SK-N-SH (cell line): Measurements from ENCODE around the gene KDM2A. TPM values are rescaled to one million over a fixed set of nuclear protein-coding genes. Genes with fewer than 3 reads are reported as not detected.

Experiments
- CTCF ChIA-PET: fragments of 300-600, 350-600 bp; formaldehyde crosslinking; extraction: SDS; loops from one replicate; lab custom pipeline; 2021; lab: Yijun Ruan, JAX
- POLR2A ChIA-PET: fragments of 350-600 bp; sonication (Branson Sonifier 250); formaldehyde crosslinking; extraction: SDS; loops from one replicate; lab custom pipeline; 2020; ENCODE audit warnings: antibody characterized with exemption, inconsistent platforms; lab: Yijun Ruan, JAX
- DNase-seq: peaks from one replicate; pipeline ENCODE4 v3.0.0; 2012
- H2AFZ ChIP-seq: fragments of 200-600 bp; sonication (generic); 2 replicates; pipeline ENCODE4 v1.8.1; 2016; ENCODE audit warnings: antibody characterized with exemption, mild to moderate bottlenecking, low read depth
- H3F3A ChIP-seq: fragments of 200-600 bp; sonication (generic); replicated peaks from 2 replicates; pipeline ENCODE3; 2016; ENCODE audit warnings: antibody characterized with exemption, mild to moderate bottlenecking; ENCODE audit not compliant: insufficient read depth
- H3K27ac ChIP-seq, 2 experiments: fragments of 200-500 bp in 1 of 2; fragments of 200-600 bp in 1 of 2; sonication (Bioruptor generic) in 1 of 2; sonication (generic), shearing (Covaris generic) in 1 of 2; 2 replicates each; pipeline versions ENCODE4 v1.5.1 to v1.6.1; 2014 to 2016; ENCODE audit warnings: low read depth in 2 of 2, inconsistent platforms in 1 of 2, low read length in 1 of 2, mild to moderate bottlenecking in 1 of 2, mixed read lengths in 1 of 2
- H3K27me3 ChIP-seq: fragments of 200-600 bp; sonication (generic), shearing (Covaris generic); 2 replicates; pipeline ENCODE4 v1.6.1; 2016; ENCODE audit warnings: mixed run types; ENCODE audit not compliant: insufficient read depth
- H3K36me3 ChIP-seq, 2 experiments: fragments of 200-500 bp in 1 of 2; fragments of 200-600 bp in 1 of 2; sonication (Bioruptor generic) in 1 of 2; sonication (generic) in 1 of 2; replicated peaks in 1 of 2; 2 replicates each; pipeline versions ENCODE3 to v1.5.1; 2014 to 2016; ENCODE audit warnings: low read length in 1 of 2, mild to moderate bottlenecking in 1 of 2; ENCODE audit not compliant: insufficient read depth in 2 of 2, control insufficient read depth in 1 of 2
- H3K4me1 ChIP-seq, 2 experiments: fragments of 200-500 bp in 1 of 2; fragments of 200-600 bp in 1 of 2; sonication (Bioruptor generic) in 1 of 2; sonication (generic), shearing (Covaris generic) in 1 of 2; 2 replicates each; pipeline versions ENCODE4 v1.5.1 to v1.6.1; 2014 to 2016; ENCODE audit warnings: low read depth in 1 of 2, low read length in 1 of 2, mixed run types in 1 of 2; ENCODE audit not compliant: insufficient read depth in 2 of 2, control insufficient read depth in 1 of 2
- H3K4me2 ChIP-seq: fragments of 200-600 bp; sonication (generic), shearing (Covaris generic); 2 replicates; pipeline ENCODE4 v1.6.1; 2017; ENCODE audit warnings: mixed run types
- H3K4me3 ChIP-seq, 2 experiments: fragments of 200-500 bp in 1 of 2; fragments of 200-600 bp in 1 of 2; sonication (Bioruptor generic) in 1 of 2; sonication (generic), shearing (Covaris generic) in 1 of 2; 2 replicates each; pipeline versions ENCODE4 v1.5.1 to v1.8.1; 2014 to 2016; ENCODE audit warnings: low read depth in 2 of 2, inconsistent platforms in 1 of 2, low read length in 1 of 2, mild to moderate bottlenecking in 1 of 2, mixed read lengths in 1 of 2, moderate library complexity in 1 of 2
- H3K79me2 ChIP-seq: fragments of 200-600 bp; sonication (generic); 2 replicates; pipeline ENCODE4 v1.8.1; 2017; ENCODE audit warnings: mild to moderate bottlenecking; ENCODE audit not compliant: insufficient read depth
- H3K9ac ChIP-seq: fragments of 200-600 bp; sonication (generic); 2 replicates; pipeline ENCODE4 v1.6.1; 2017; ENCODE audit warnings: mixed run types
- H3K9me2 ChIP-seq: fragments of 200-600 bp; sonication (generic); 2 replicates; pipeline ENCODE4 v1.6.1; 2017; ENCODE audit warnings: mixed run types
- H3K9me3 ChIP-seq: fragments of 200-600 bp; sonication (generic); 2 replicates; pipeline ENCODE4 v1.6.1; 2017; ENCODE audit warnings: mixed run types, mild to moderate bottlenecking, moderate library complexity
- H4K20me1 ChIP-seq: fragments of 200-600 bp; sonication (generic); 2 replicates; pipeline ENCODE4 v1.6.1; 2017; ENCODE audit warnings: mild to moderate bottlenecking, mixed run types; ENCODE audit not compliant: insufficient read depth
- CHD2 ChIP-seq: fragments of 150-350 bp; IDR thresholded peaks from 2 replicates; pipeline ENCODE4 v1.6.1; 2018; ENCODE audit warnings: low read length; ENCODE audit not compliant: partially characterized antibody
- EZH2phosphoT487 ChIP-seq: fragments of 200-600 bp; sonication (generic); IDR thresholded peaks from 2 replicates; pipeline ENCODE4 v1.6.1; 2017; ENCODE audit warnings: low read depth, mixed run types, mild to moderate bottlenecking, antibody characterized with exemption, moderate library complexity, borderline replicate concordance
- FOSL2 ChIP-seq: IDR thresholded peaks from 2 replicates; pipeline ENCODE4 v1.4.0; 2012; ENCODE audit warnings: low read depth, mild to moderate bottlenecking, moderate library complexity, borderline replicate concordance
- FOXJ3 ChIP-seq: sonication (generic); formaldehyde crosslinking; IDR thresholded peaks from 2 replicates; pipeline ENCODE4 v1.5.1; 2020; ENCODE audit warnings: mild to moderate bottlenecking, missing genetic modification reagents
- FOXM1 ChIP-seq: IDR thresholded peaks from 2 replicates; pipeline ENCODE4 v1.4.0; 2012; ENCODE audit warnings: low read depth, mild to moderate bottlenecking
- GABPA ChIP-seq: IDR thresholded peaks from 2 replicates; pipeline ENCODE4 v1.4.0; 2012; ENCODE audit warnings: low read depth, mild to moderate bottlenecking
- IRF3 ChIP-seq: fragments of 150-350 bp; IDR thresholded peaks from 2 replicates; pipeline ENCODE4 v1.6.1; 2016; ENCODE audit warnings: mild to moderate bottlenecking, low read depth, low read length
- MAX ChIP-seq: IDR thresholded peaks from 2 replicates; pipeline ENCODE4 v1.4.0; 2012; ENCODE audit warnings: low read depth
- MEF2A ChIP-seq: IDR thresholded peaks from 2 replicates; pipeline ENCODE4 v1.4.0; 2012; ENCODE audit warnings: low read depth, borderline replicate concordance
- MXI1 ChIP-seq: IDR thresholded peaks from 2 replicates; pipeline ENCODE4 v1.6.1; 2012; ENCODE audit warnings: mild to moderate bottlenecking, low read depth, low read length, improper control_type of control experiment
- NFIC ChIP-seq: IDR thresholded peaks from 2 replicates; pipeline ENCODE4 v1.4.0; 2012; ENCODE audit warnings: borderline replicate concordance
- NRF1 ChIP-seq: IDR thresholded peaks from 2 replicates; pipeline ENCODE4 v1.6.1; 2012; ENCODE audit warnings: low read depth, mild to moderate bottlenecking, low read length
- PBX3 ChIP-seq: IDR thresholded peaks from 2 replicates; pipeline ENCODE4; 2012
- RCOR1 ChIP-seq: fragments of 150-350 bp; IDR thresholded peaks from 2 replicates; pipeline ENCODE4 v1.6.1; 2017; ENCODE audit warnings: antibody characterized with exemption, low read length
- RFX5 ChIP-seq: IDR thresholded peaks from 2 replicates; pipeline ENCODE4 v1.6.1; 2012; ENCODE audit warnings: mild to moderate bottlenecking, improper control_type of control experiment, low read length
- SMC3 ChIP-seq: IDR thresholded peaks from 2 replicates; pipeline ENCODE4 v1.6.1; 2012; ENCODE audit warnings: low read depth, low read length, improper control_type of control experiment
- TAF1 ChIP-seq: IDR thresholded peaks from 2 replicates; pipeline ENCODE4 v1.6.1; 2012; ENCODE audit warnings: low read depth, mild to moderate bottlenecking, low read length, moderate library complexity, borderline replicate concordance
- TCF12 ChIP-seq: IDR thresholded peaks from 2 replicates; pipeline ENCODE4 v1.4.0; 2012
- USF1 ChIP-seq: IDR thresholded peaks from 2 replicates; pipeline ENCODE4 v1.4.0; 2012; ENCODE audit warnings: low read depth, borderline replicate concordance
- YY1 ChIP-seq: IDR thresholded peaks from 2 replicates; pipeline ENCODE4 v1.4.0; 2012; ENCODE audit warnings: low read depth, mild to moderate bottlenecking
- WGBS: methylation state at CpG from one replicate; pipeline ENCODE4 v1.1.6; 2017; ENCODE audit warnings: low lambda C conversion rate; 5-methylcytosine and 5-hydroxymethylcytosine counted together
- polyA plus RNA-seq, 3 experiments: library from polyadenylated mRNA; depleted of rRNA; stranded (reverse); fragments of >200 nt; gene quantifications; 2 replicates each; pipeline ENCODE4 v1.2.3, GENCODE V29; 2012

KDM2A gene
- polyA plus RNA-seq, 1 of the 3 experiments (the other 2 are of a cell fraction), result 28.4 TPM

GRCh38 chr11:67247946-67248550 is 129.0 kb downstream of the KDM2A start:
- no peak overlapping the region for H3K9ac ChIP-seq
- H2AFZ ChIP-seq, result no peak overlapping the region
- peaks cover 70 to 78% of the 10 kb centered on the region in 2 experiments for H3K36me3 ChIP-seq
- TF ChIP-seq GABPA (no peak), TAF1 (no peak), USF1 (no peak), SMC3 (no peak), MAX (no peak), NFIC (no peak), MEF2A (no peak), CHD2 (no peak), IRF3 (no peak), TCF12 (no peak), NRF1 (no peak), MXI1 (no peak), EZH2phosphoT487 (no peak), RFX5 (no peak), FOSL2 (no peak), FOXJ3 (CRISPR knock-in tag) (no peak), YY1 (no peak)
- no peak overlapping the region for H3K27ac ChIP-seq
- CTCF ChIA-PET, result interaction anchor here (0.9 to 4.1 kb wide), 3 partner anchors 14 to 194 kb away, joined by 3 to 24 read pairs (median 4); partner anchors contain the start of gene GRK2
- peaks cover 31% of the 10 kb centered on the region for H3K79me2 ChIP-seq
- DNase-seq, result no peak
- no peak overlapping the region for H3K4me2 ChIP-seq
- no peaks in the 10 kb centered on the region for H3K27me3 ChIP-seq
- H3K4me3 ChIP-seq, result no peak overlapping the region
- no peaks in the 10 kb centered on the region for H3K9me2 ChIP-seq
- POLR2A ChIA-PET, result no interaction called here
- peaks cover 17% of the 10 kb centered on the region for H4K20me1 ChIP-seq
- no peaks in the 10 kb centered on the region for H3K9me3 ChIP-seq
- no peaks in the 10 kb centered on the region for H3K4me1 ChIP-seq
- H3F3A ChIP-seq, result peaks cover 3% of the 10 kb centered on the region
- WGBS, result 95% methylated on average over 5 of the region's 5 CpGs

GRCh38 chr11:67248653-67249052 is 129.6 kb downstream of the KDM2A start:
- ChIA-PET CTCF (interaction anchor here (0.9 to 4.1 kb wide), 3 partner anchors 14 to 195 kb away, joined by 3 to 24 read pairs (median 4); partner anchors contain the start of gene GRK2), POLR2A (no interaction called here)
- Histone ChIP-seq H4K20me1 (peaks cover 14% of the 10 kb centered on the region; the same call in 1 of the 2 replicates), H3F3A (peaks cover 3% of the 10 kb centered on the region), H3K79me2 (peaks cover 25% of the 10 kb centered on the region), H3K9ac (no peak overlapping the region), H3K36me3 (peaks cover 72 to 84% of the 10 kb centered on the region in 2 experiments), H3K9me3 (no peaks in the 10 kb centered on the region), H2AFZ (no peak overlapping the region), H3K4me2 (no peak overlapping the region), H3K27ac (no peak overlapping the region), H3K4me3 (no peak overlapping the region), H3K4me1 (no peaks in the 10 kb centered on the region), H3K9me2 (no peaks in the 10 kb centered on the region), H3K27me3 (no peaks in the 10 kb centered on the region)
- DNase-seq, result no peak
- TF ChIP-seq PBX3, result no peak
- TF ChIP-seq TAF1, result no peak
- no peak for TF ChIP-seq MEF2A
- no peak for TF ChIP-seq CHD2
- no peak for TF ChIP-seq FOXM1
- TF ChIP-seq RCOR1, result no peak
- TF ChIP-seq NFIC, result no peak
